Tibial nerve (tissue), 4 donors: ENCODE results near the gene SPIRE2.

Experiments used
- CTCF ChIP-seq, 5 experiments: fragments of 200-600 bp in 3 of 5; fragments of 450-650 bp in 2 of 5; sonication (generic) in 3 of 5; IDR thresholded peaks; one replicate each; pipeline ENCODE4 v1.5.1; 2016 to 2019; ENCODE audit warnings: antibody characterized with exemption in 5 of 5, mild to moderate bottlenecking in 3 of 5, moderate library complexity in 2 of 5
- EP300 ChIP-seq, 2 donors: sonication (generic); formaldehyde crosslinking; IDR thresholded peaks; one replicate each; pipeline ENCODE4 v1.6.1; 2017; ENCODE audit warnings: antibody characterized with exemption in 2 of 2, mild to moderate bottlenecking in 1 of 2

GRCh38 chr16:89858973-89859614 is 30.8 kb downstream of the SPIRE2 start:
- no peak for TF ChIP-seq CTCF (IDR thresholded peaks at IDR 0.05)
- TF ChIP-seq EP300 (IDR thresholded peaks at IDR 0.05): no peak
